HCT116 (cell line): ENCODE results near the gene SMARCD1. TPM values are rescaled to one million over a fixed set of nuclear protein-coding genes. Genes with fewer than 3 reads are reported as not detected.

ENCODE experiments used
- ATAC-seq: fragments of 200-7000 bp; cut with Tn5 transposase; 2 replicates; pipeline ENCODE4 v1.9.1; 2020; ENCODE audit warnings: mild to moderate bottlenecking, moderate library complexity
- BruUV-seq: library from RNA; stranded (reverse); fragments of 400-500 nt; replicated peaks from 2 replicates; lab custom pipeline; 2021; lab: Mats Ljungman, UMichigan
- CTCF ChIA-PET: fragments of 300-600 bp; sonication (Branson Sonifier 250); formaldehyde crosslinking; loops from one replicate; lab custom pipeline; 2021; ENCODE audit warnings: antibody characterized with exemption; lab: Charles Lee
- POLR2A ChIA-PET: fragments of 300-600, 350-600 bp; sonication (Branson Sonifier 250); formaldehyde crosslinking; loops from one replicate; lab custom pipeline; 2021; ENCODE audit warnings: antibody characterized with exemption; lab: Charles Lee
- RAD21 ChIA-PET, 2 experiments: fragments of 300-600 bp; sonication (Branson Sonifier 250); formaldehyde crosslinking; loops; one replicate each; lab custom pipeline; 2023; ENCODE audit warnings: low total read pairs in 2 of 2; ENCODE audit not compliant: uncharacterized antibody in 2 of 2, unreplicated experiment in 2 of 2, low non-redundant PET in 1 of 2; lab: Charles Lee
- DNase-seq: peaks from one replicate; pipeline ENCODE4 v3.0.0-alpha.2; 2010; ENCODE audit warnings: low read depth, low spot score
- H2AFZ ChIP-seq: fragments of 200-600 bp; shearing (Covaris generic), sonication (generic); 2 replicates; pipeline ENCODE4 v1.6.1; 2017; ENCODE audit warnings: low read depth, mixed run types, mixed read lengths, antibody characterized with exemption, low read length; ENCODE audit not compliant: poor library complexity, severe bottlenecking
- H3K27ac ChIP-seq: 2 replicates; pipeline ENCODE4 v1.5.1; 2012; ENCODE audit warnings: low read depth, low read length
- H3K27me3 ChIP-seq: fragments of 200-600 bp; sonication (generic); 2 replicates; pipeline ENCODE4 v1.6.1; 2016; ENCODE audit warnings: mixed run types, low read length, mixed read lengths; ENCODE audit not compliant: insufficient read depth
- H3K36me3 ChIP-seq, 2 experiments: fragments of 200-500 bp in 1 of 2; fragments of 200-600 bp in 1 of 2; sonication (Bioruptor generic) in 1 of 2; sonication (generic) in 1 of 2; 2 replicates each; pipeline versions ENCODE4 v1.5.1 to v1.6.1; 2014 to 2016; ENCODE audit warnings: low read length in 2 of 2, inconsistent platforms in 1 of 2, mixed read lengths in 1 of 2, mixed run types in 1 of 2; ENCODE audit not compliant: insufficient read depth in 2 of 2, control insufficient read depth in 1 of 2
- H3K4me1 ChIP-seq, 2 experiments: fragments of 200-600 bp in 1 of 2; sonication (generic) in 1 of 2; 2 replicates each; pipeline versions ENCODE4 v1.5.1 to v1.6.1; 2012 to 2017; ENCODE audit warnings: low read length in 2 of 2, inconsistent platforms in 1 of 2, mild to moderate bottlenecking in 1 of 2, mixed read lengths in 1 of 2, mixed run types in 1 of 2, moderate library complexity in 1 of 2; ENCODE audit not compliant: insufficient read depth in 2 of 2, control insufficient read depth in 1 of 2
- H3K4me2 ChIP-seq: fragments of 200-600 bp; sonication (generic); 2 replicates; pipeline ENCODE4 v1.6.1; 2017; ENCODE audit warnings: mixed run types, low read length, mixed read lengths
- H3K4me3 ChIP-seq, 2 experiments: fragments of 200-600 bp in 1 of 2; sonication (generic) in 1 of 2; replicated peaks in 1 of 2; 2 replicates each; pipeline ENCODE4 v1.5.1; 2011 to 2016; ENCODE audit warnings: low read length in 2 of 2, control low read depth in 1 of 2, low read depth in 1 of 2, mild to moderate bottlenecking in 1 of 2, mixed read lengths in 1 of 2, mixed run types in 1 of 2
- H3K79me2 ChIP-seq: fragments of 200-600 bp; sonication (generic); 2 replicates; pipeline ENCODE4 v1.6.1; 2017; ENCODE audit warnings: mild to moderate bottlenecking, mixed run types, low read length, moderate library complexity, mixed read lengths; ENCODE audit not compliant: insufficient read depth
- H3K9ac ChIP-seq: fragments of 200-600 bp; sonication (generic); 2 replicates; pipeline ENCODE4 v1.6.1; 2016; ENCODE audit warnings: low read length, mixed read lengths
- H3K9me2 ChIP-seq: fragments of 200-600 bp; sonication (generic), shearing (Covaris generic); 2 replicates; pipeline ENCODE4 v1.6.1; 2017; ENCODE audit warnings: mixed run types, mild to moderate bottlenecking, moderate library complexity; ENCODE audit not compliant: insufficient read depth
- H3K9me3 ChIP-seq, 2 experiments: fragments of 200-500 bp in 1 of 2; fragments of 200-600 bp in 1 of 2; sonication (Bioruptor generic) in 1 of 2; sonication (generic) in 1 of 2; 2 replicates each; pipeline ENCODE4 v1.6.1; 2014 to 2017; ENCODE audit warnings: low read length in 2 of 2, mixed read lengths in 2 of 2, inconsistent platforms in 1 of 2, low read depth in 1 of 2, mild to moderate bottlenecking in 1 of 2, mixed run types in 1 of 2, moderate library complexity in 1 of 2; ENCODE audit not compliant: control insufficient read depth in 1 of 2, insufficient read depth in 1 of 2
- H4K20me1 ChIP-seq: fragments of 200-600 bp; sonication (generic), shearing (Covaris generic); 2 replicates; pipeline ENCODE4 v1.6.1; 2017; ENCODE audit warnings: mixed run types, mild to moderate bottlenecking, moderate library complexity; ENCODE audit not compliant: insufficient read depth
- ATF3 ChIP-seq: IDR thresholded peaks from 2 replicates; pipeline ENCODE4 v1.6.1; 2012
- CEBPB ChIP-seq: IDR thresholded peaks from 2 replicates; pipeline ENCODE4 v1.6.1; 2012; ENCODE audit warnings: low read depth
- ELF1 ChIP-seq: IDR thresholded peaks from 2 replicates; pipeline ENCODE4 v1.6.1; 2012; ENCODE audit warnings: low read depth, borderline replicate concordance
- EZH2 ChIP-seq: fragments of 200-600 bp; sonication (generic); IDR thresholded peaks from 2 replicates; pipeline ENCODE4 v1.6.1; 2017; ENCODE audit warnings: antibody characterized with exemption, mixed run types
- EZH2phosphoT487 ChIP-seq: fragments of 200-600 bp; IDR thresholded peaks from 2 replicates; pipeline ENCODE4 v1.6.1; 2018; ENCODE audit warnings: antibody characterized with exemption, borderline replicate concordance
- FOSL1 ChIP-seq: IDR thresholded peaks from 2 replicates; pipeline ENCODE4 v1.6.1; 2012; ENCODE audit warnings: low read depth
- JUND ChIP-seq: IDR thresholded peaks from 2 replicates; pipeline ENCODE4 v1.6.1; 2012
- MAX ChIP-seq: IDR thresholded peaks from 2 replicates; pipeline ENCODE4 v1.6.1; 2012
- POLR2AphosphoS5 ChIP-seq: IDR thresholded peaks from 2 replicates; pipeline ENCODE4 v1.6.1; 2011; ENCODE audit warnings: mild to moderate bottlenecking, low read depth, low read length, moderate library complexity
- REST ChIP-seq: IDR thresholded peaks from 2 replicates; pipeline ENCODE4 v1.6.1; 2012; ENCODE audit warnings: low read depth
- SIN3A ChIP-seq: IDR thresholded peaks from 2 replicates; pipeline ENCODE4 v1.6.1; 2012; ENCODE audit warnings: low read depth
- SRF ChIP-seq: IDR thresholded peaks from 2 replicates; pipeline ENCODE4 v1.6.1; 2012; ENCODE audit warnings: low read depth
- YY1 ChIP-seq: IDR thresholded peaks from 2 replicates; pipeline ENCODE4 v1.6.1; 2011; ENCODE audit warnings: low read length, low read depth, moderate library complexity, mild to moderate bottlenecking; ENCODE audit not compliant: insufficient replicate concordance; ENCODE audit errors: extremely low read depth
- ZFX ChIP-seq: fragments of 450-650 bp; IDR thresholded peaks from 2 replicates; pipeline ENCODE4 v1.6.1; 2017
- intact Hi-C: fragments of 100-400 bp; cut with micrococcal nuclease; formaldehyde crosslinking; loops from 2 replicates; pipeline ENCODE4 v1.10.0; 2022
- total RNA-seq: library from RNA; stranded (reverse); gene quantifications from one replicate; pipeline ENCODE4 v1.2.1, GENCODE V29; 2021; ENCODE audit not compliant: unreplicated experiment

Gene SMARCD1
- total RNA-seq, 1 experiment from 2014 or later, result 64.8 TPM

GRCh38 chr12:50062728-50063460 lies 22.2 kb upstream of the SMARCD1 start:
- intact Hi-C loops, result no loop called here
- no peak overlapping the region for H3K9ac ChIP-seq
- no peak overlapping the region for H3K4me2 ChIP-seq
- ChIA-PET POLR2A (no interaction called here), CTCF (interaction anchor here (0.9 kb wide), 1 partner anchor 23 kb away, joined by 3 read pairs; no protein-coding TSS in a partner anchor), RAD21 (no interaction called here)
- BruUV-seq, result no TSS peak
- H3K36me3 ChIP-seq, result peaks cover 2 to 23% of the 10 kb centered on the region in 2 experiments; a peak in 2 of 4 replicates
- H3K9me2 ChIP-seq, result no peaks in the 10 kb centered on the region
- H3K9me3 ChIP-seq, result no peaks in the 10 kb centered on the region
- no peak for DNase-seq
- no peak overlapping the region for H2AFZ ChIP-seq
- no peak for ATAC-seq
- no peaks in the 10 kb centered on the region for H3K27me3 ChIP-seq
- no peaks in the 10 kb centered on the region for H3K79me2 ChIP-seq
- TF ChIP-seq SIN3A (no peak), ZFX (no peak), CEBPB (no peak), YY1 (no peak), REST (no peak), MAX (no peak), POLR2AphosphoS5 (no peak), EZH2phosphoT487 (no peak), ATF3 (no peak), JUND (no peak), ELF1 (no peak), EZH2 (no peak), SRF (no peak), FOSL1 (no peak)
- TF ChIP-seq, all 23 proteins: peak for 0
- peaks cover 0 to 19% of the 10 kb centered on the region in 2 experiments; a peak in 2 of 4 replicates for H3K4me1 ChIP-seq
- H3K27ac ChIP-seq, result no peak overlapping the region
- H3K4me3 ChIP-seq, result no peak overlapping the region
- no peaks in the 10 kb centered on the region for H4K20me1 ChIP-seq
